ELR (cell line): ENCODE results near the gene CAMK2A.

Experiments
- DNase-seq: peaks from one replicate; pipeline ENCODE4 v3.0.0-alpha.2; 2015; ENCODE audit warnings: low read depth

CAMK2A gene

DNA sequence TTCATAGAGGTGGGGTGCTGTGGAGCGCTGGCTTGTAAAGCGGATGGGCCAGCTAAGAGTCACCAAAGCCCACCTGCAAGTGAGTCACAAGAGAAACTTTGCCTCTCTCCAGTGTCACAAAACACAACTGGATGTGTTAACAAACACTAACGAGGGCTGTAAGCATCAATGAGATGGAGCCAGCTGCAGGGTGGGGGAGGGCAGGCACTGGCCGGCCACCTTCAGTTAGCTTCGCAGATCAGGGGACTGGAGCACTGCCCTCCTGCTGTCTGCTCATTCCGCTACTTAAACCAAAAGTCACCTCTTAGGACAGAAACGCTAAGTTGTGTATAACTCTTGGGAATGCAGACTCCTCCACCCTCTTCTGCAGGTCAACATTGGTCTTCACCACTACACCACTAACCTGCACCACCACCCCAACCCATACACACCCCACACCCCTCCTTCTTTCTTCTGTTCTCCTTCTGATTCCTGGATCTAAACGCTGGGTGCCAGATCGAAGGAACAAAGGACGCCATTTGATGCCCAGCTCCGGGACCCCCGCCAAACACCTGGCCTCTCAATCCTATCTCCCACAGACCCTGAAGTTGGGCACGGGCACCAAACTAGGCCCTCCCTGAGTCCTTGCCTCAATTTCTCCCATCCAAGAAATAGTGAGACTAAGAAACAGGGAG, 11.1 kb upstream of the CAMK2A start:
- no peak for DNase-seq

DNA sequence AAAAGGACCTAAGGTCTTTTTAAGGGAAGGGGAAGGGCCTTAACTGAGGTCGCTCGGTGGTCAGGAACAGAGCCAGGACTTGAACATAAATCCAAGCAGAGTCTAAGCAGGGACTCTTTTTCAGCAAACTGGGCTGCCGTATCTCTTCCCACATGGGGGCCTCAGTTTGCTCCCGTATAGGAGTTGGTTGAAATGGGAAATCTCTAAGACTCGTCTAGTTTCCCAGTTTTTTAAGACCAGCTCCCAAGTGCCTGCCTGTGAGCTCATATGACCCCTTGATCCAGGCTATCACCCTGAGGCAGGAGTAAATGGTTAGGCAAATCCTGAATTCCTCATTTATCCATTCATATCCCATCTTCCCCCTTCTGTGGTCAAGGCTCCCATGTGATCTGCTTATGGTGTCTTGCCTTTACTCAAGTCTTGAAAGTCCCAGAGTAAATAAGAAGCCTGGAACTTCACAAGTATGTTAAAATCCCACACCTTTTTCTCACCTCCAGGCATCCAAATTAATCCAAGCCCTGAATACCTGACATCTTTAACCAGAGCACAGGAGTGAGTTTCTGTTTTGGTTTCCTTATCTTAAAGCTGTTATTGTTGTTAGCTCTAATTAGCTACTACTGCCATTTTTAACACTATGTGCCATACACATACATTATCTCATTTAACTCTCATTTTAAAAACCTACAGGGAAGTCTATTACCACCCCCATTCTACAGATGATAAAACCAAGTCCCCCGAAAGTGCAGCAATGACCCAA, 10.2 kb upstream of the CAMK2A start:
- peak; percentile 73 for DNase-seq

DNA sequence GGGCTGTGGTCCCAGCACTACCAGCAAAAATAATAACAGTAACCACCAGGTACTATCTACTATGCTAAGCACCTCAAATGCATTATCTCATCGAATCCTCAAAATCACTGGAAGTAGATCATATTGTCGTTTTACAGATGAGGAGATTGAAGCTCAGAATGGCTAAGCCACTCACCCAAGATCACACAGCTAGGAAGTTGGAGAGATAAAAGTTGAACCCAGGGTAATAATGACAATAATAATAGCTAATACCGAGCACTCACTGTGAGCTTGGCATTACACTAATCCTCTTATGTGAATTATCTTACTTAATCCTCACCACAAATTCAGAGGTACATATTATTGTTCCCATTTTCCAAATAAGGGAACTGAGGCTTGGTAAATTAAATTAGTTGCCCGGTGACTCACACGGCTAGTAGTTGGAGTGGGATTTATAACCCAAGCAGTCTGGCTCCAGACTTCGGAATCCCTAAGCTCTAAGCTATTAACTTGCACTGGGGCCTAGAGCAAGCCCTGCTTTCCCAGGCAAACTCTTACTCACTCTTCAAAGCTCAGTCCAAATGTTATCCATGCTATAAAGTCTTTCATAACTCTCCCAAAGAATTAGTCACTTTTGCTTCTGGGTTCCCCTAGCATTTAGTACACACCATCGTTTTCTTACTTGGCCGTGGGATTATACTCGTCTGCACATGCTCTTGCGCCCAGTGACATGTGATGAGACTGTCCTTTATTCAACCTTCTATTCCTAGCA, 9.3 kb upstream of the CAMK2A start:
- peak; percentile 96 for DNase-seq

DNA sequence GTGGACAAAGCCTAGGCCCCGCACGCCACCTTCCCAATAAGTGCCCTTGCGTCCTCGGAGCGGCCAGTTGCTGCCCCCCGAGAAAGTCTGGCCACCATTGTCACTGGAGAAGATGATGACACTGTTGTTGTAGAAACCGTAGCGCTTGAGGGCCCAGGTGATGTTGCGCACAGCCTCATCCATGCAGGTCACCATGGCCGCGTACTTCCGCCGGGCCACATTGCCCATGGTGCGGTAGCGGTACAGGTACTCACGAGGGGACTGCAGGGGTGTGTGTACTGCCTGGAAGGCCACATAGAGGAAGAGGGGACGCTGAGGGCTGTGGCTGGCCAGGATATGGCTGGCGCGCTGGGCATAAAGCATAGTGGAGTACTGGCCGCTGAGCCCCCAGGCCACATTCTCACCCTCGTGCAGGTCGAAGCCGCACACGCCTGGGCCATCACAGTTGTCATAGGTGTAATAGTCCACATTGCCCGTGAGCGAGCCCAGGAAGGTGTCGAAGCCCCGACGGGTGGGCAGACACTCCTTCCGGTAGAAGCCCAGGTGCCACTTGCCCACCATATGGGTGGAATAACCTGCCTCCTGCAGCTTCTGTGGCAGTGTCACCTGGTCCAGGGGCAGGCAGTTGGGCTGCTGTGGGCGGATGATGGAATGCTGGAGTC, 8.5 kb upstream of the CAMK2A start:
- DNase-seq, result no peak

DNA sequence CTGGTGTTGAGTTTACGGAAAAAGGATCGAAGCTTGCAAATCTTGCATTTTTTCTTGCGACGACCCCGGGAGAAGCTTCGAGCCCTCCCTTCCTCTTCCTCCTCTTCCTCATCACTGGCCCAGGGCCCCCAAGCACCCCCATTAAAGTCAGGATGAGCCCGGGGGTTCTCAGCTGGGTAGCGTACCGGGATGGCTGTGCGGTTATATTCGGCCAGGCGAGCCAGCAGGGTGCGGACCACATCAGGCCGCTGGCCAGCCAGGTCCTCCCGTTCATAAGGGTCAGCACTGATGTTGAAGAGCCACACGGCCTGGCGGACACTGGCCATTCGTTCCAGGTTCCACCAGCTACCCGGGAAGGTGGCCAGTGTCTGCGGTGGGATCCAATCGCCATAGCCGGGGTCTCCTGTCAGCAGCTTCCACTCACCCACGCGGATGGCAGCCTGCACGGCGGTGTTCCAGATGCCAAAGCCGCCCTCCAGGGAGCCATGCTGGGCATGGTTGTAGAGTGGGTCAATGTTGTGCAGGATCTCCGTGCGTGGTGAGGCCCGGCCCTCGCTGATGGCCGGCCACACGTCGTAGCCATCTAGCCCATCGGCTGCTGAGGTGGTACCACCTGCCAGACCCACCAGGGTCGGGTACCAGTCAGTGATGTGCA, 7.8 kb upstream of the CAMK2A start:
- DNase-seq, result no peak

DNA sequence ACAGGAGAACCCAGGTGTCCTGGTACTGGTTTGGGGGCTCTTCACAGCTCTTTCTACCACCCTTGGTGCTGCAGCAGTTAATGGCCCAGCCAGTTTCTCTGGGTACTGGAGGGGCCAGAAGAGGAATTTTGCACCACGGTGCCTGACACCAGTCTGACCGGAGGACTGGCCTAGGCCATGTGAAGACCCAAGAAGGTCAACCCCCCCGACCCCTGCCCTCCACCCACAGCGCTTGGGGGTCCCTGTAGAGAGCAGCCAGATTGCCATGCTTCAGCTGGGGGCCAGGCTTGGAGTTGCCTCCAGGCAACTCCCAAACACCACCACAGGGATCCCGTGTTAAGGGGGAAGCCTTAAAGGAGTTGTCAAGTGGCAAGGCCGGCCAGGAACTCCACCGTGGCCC, 6.9 kb upstream of the CAMK2A start:
- no peak for DNase-seq

DNA sequence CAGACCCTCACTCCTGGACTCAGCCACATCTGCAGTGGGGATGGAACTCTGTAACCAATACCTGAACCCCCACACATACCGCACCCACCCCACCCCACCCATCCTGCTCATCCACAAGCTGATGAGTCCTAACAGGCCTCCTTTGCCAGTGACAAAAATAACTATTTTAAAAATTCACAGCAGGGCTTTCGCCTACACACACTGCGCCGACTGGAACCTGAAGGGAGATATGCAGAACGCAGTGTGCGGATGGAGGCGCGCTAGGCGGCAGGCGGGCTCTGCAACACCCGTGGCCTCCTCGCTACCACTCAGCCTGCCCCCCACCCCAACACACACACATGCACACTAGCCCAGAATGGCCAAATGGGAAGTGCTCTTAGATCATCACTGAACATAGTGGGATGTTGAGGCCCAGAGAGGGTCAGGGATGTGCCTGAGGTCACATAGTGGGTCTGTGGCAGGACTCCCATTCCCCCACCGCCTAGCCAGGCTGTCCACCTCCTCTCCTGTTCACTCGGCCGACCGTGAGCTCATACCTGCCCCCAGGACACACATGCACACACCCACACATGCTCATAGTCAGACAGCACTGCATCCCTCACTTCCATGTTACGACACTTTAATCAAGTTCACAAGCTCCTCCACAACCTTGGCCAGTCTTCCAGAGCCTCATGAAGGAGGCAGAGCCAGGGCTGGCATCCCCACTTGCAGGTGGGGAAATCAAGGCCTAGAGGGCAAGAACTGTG, 6.3 kb upstream of the CAMK2A start:
- DNase-seq, result no peak

DNA sequence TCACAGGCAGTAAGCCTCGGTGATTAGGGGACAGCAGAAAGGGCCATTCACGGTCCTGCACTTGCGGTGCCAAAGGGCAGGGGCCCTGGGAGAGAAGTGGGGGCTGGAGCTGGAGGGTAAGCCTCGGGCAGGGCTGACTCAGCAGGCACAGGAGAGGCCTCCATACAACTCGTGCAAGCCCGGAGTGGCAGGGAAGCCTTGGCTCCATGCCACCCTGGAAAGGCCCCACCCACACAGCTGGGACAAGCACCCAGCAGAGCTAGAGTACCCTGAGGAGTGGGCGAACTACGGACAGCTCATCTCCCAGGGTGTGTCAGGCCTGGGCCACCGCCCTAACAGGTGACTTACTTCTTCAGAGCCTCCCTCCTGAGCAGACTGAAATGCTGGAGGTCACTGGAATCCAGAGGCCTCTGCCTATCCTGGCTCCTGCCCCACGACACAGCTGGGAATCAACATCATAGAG, 5.6 kb upstream of the CAMK2A start:
- DNase-seq, result peak; percentile 74

DNA sequence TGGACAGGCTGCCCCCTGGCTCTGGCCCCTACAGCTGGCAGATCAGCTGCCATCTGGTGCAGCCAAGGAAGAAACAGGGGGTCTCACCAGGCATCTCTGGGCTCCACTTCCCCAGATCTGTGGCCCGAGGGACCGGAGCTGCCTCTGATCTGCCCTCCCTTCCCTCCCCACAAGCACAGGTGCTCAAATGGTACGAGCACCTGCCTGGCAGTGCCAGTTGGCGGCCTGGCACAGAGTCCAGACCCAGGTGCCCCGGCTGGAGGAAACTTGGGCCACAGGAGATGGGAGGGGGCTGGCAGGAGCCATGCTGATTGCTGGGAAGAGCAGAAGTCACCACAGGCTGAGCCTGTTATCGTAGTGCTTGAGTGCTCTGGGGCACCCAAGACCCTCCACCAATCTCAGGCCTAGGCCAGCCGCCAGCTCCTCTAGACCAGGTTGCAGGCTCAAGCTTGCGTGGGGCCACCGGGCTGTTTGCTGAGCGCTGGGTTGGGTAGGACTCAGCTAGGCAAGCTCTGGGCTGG, 5.0 kb upstream of the CAMK2A start:
- DNase-seq, result no peak

DNA sequence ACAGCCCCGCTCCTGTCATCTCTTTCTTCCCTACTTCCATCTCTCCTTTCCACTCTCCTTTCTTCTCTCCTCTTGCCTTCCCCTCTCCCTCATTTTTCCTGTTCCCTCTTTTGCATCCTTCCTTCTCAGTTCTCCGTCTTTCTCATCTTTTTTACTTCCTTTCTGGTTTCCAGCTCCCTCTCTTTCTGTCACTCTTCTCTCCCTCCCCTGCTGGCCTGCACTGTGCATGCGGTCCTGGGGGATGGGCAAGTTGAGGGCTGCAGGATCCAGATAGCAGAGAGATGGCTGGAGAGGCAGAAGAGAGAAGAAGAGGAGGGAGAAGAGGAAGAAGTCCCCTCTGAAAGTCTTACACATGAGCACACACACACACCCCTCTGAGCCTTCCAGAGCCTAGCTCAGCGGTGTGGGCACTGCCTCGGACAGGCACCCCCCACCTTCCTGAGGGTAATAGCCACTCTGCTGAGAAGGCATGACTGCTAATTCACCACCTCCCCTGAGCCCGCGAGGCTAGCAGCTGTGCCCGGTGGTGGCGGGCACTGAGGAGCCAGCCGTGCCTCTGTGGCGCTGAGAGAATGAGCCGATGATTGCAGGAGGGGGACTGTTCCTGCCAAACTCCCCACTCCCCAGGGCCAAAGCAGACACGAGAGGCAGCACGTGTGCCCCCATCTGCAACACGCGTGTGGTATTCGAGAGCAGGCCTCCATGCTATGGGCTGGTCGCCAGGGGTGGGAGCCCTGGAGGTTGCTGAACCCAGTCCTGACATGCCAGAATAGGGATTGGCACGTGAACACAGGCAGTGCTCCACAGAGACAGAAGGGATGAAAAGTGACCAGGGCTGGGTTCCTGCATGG, 3.7 kb upstream of the CAMK2A start:
- no peak for DNase-seq

DNA sequence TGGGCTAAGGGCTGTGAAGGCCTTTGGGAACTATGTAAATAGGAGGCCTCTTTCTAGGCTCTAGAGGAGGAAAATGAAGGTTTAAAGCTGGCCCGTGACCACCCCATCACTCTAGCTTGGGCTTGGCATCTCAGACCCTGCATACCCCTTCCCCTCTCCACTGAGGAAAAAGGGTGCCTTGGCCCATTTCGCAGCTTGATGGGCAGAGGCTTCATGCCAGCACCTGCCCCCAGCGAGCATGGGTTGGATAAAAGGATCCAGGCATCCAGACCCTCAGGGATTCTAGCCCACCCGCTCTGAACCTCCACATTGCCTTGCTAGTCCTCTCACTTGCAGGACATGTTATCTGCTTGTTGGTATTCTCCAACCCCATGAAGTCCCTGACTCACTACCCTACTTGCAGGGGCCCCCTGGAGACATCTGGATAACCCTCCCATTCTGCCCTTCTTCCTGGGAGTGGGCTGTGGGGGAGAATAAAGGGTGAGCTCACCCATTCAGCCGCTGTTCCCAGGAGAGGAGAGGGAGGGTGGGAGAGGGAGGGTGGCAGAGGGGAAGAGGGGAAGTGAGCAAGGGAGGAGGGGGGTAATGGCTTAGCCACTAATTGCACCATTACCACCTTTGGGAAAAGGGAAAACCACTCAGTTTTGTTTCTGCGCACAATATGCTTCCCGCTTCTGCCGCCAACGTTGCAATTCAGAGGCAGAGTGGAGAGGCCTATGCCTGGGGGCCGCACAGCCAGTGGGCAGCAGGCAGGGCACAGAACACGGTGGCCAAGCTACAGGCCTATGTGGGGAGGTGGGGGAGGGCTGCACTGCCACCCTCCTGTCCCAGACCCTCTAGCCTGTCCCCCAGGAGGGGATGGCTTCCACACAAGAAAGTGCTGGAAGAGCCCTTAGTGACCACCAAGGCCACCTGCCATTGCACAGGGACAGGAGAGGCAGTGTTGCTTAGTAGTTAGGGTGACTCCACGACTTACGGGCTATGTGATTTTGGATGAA, 2.1 kb upstream of the CAMK2A start:
- no peak for DNase-seq

DNA sequence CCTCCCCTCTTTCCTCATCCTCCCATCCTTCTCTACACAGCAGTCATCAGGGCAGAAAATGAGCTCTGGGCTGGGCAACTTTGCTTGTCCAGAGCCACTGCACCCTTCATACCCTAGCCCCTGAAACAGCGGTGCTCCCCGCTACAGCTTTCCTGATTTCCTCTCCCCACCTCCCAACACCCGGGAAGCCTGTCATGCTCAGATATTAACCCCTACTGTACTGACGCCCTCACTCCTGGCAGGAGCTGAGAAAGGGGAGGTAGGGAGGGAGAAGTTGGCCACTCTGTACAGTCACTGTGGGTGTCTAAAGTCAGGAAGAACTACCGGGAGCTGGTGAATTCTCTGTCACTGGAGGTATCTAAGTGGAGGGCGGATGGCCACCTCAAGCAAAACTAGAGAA, 782 bp downstream of the CAMK2A start:
- no peak for DNase-seq

DNA sequence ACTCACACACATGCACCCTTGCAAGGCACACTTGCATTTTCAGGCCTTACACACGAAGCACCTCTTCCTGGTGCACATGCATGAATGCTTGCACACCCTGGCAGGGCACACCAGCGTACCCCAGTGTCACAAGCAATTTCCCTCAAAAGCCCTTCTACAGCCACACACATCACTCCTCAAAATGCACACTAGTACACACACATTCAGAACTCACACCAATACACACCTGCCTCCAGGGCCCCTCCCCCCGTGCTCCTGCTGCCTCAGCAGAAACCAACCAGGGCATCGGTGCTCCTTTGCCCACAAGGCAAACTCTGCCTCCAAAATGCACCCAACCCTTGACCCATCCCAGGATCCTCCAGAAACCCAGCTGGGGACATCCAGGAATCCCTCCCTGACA, 1.2 kb downstream of the CAMK2A start:
- DNase-seq, result no peak

DNA sequence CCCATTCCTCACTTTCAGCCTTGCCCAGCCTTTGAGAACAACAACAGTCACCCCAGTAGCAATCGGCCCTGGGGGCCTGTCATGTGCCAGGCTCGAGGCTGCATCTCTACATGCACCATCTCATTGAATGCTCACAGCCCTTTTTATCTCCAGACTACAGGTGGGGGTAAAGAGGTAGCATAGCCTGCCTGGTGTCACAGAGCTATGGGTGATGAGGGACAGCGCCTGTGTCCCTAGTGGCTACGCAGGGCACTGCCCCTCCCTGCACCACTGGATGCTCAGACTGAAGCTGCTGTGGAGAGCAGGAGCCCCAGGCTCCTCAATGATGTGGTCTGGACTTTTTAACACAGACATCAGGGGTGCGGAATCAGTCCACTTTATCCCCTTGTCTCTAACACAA, 2.8 kb downstream of the CAMK2A start:
- peak; percentile 38 for DNase-seq

DNA sequence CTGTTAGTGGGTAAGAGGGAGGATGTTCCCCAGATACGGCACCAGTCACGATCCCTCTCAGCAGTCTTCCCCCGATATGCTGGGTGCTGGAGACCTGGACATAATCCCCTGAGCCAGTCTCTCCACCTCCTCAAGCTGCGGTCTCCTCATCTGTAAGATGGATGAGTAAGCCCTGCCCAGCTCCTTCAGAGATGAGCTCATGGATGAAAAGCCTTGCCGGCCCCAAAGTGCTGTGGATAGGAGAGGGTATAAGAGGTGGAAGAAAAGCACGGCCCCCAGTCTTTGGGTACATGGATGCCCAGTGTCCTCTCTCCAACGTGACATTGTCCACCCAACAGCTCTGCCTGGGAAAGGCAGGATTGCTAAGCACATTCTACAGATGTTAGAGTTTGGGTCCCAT, 4.5 kb downstream of the CAMK2A start:
- DNase-seq, result peak; percentile 69

DNA sequence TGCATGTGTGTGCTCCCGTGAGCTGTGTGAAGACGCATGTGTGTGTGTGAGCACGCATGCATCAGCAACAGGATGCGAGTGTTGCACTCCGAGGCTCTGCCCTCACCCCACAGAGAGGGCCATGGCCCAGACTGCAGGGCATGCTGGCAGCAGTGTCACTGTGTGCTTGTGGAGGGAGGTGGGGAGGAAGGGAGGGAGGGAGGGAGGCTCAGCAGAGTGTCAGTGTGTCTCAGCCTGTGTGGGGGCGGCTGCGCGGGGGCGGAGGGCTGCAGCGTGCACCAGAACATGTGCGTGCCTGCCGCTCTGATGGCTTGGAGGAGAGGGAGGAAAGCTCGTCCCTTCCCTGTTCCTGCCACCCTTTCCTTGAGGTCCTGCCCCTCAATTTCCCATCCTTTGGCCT, 5.3 kb downstream of the CAMK2A start:
- DNase-seq, result no peak

DNA sequence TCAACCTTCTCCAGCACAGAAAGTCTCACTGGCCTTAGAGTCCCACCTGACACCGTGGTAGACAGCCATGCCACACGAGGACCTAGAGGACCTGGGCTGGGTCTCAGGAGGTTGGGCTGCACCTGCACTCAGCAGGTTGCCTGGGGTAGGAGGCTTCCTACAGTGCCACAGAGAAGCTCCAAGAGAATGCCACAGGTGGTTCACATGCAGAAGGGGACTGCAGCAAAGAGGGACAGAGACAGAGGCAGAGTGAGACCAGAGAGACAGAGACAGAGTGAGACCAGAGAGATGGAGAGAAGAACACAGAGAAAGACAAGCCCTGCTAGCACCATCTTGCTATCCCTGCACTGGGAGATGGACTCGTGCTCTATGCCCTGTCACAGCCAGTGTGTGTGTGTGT, 5.7 kb downstream of the CAMK2A start:
- DNase-seq, result no peak

DNA sequence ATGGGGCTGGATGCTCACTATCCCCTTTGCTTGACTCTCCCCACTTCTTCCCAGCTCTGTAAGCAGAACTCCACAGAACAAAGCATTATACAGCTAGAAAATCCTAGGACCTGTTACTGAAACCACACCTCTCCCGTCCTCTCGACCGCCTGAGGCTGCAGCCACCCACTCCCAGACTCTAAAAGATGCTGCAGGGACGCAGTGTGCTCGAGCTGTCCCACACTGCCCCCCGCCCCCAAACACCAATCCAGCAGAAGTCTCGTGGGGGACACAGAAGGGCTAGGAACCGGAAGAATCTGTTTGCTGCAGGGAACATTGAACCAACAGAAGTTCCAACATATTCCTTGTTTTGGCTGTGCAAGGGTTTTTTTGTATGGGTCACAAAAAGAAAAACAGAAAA, 7.6 kb downstream of the CAMK2A start:
- DNase-seq, result no peak
